K562 (cell line): ENCODE data around the gene FGR.
"Not testable (repeated sequence)": the region's sequence is repeated elsewhere in the genome, so short reads cannot be mapped to it uniquely, and the experiment has no call there.

Source experiments
- CBFB ChIP-seq: sonication (generic); formaldehyde crosslinking; IDR thresholded peaks from 2 replicates; pipeline ENCODE4 v1.4.0; 2020; ENCODE audit warnings: mild to moderate bottlenecking, missing genetic modification reagents
- CEBPB ChIP-seq: fragments of 450-650 bp; IDR thresholded peaks from 2 replicates; pipeline ENCODE4 v1.6.1; 2016; ENCODE audit warnings: missing genetic modification characterization, missing compliant biosample characterization
- CHD1 ChIP-seq: fragments of 200-600 bp; sonication (generic); IDR thresholded peaks from one replicate; pipeline ENCODE4 v1.6.1; 2012; ENCODE audit warnings: mild to moderate bottlenecking, moderate library complexity, low read length, inconsistent platforms
- EP300 ChIP-seq: IDR thresholded peaks from 2 replicates; pipeline ENCODE4 v1.6.1; 2012; ENCODE audit warnings: low read length, improper control_type of control experiment
- HDGF ChIP-seq: fragments of 450-650 bp; IDR thresholded peaks from 2 replicates; pipeline ENCODE4 v1.6.1; 2016
- HMG20B ChIP-seq: fragments of 250-450 bp; sonication (Bioruptor Pico); IDR thresholded peaks from 2 replicates; pipeline ENCODE4 v1.5.0; 2021; ENCODE audit warnings: mild to moderate bottlenecking
- LEF1 ChIP-seq: fragments of 450-650 bp; IDR thresholded peaks from 2 replicates; pipeline ENCODE4 v1.6.1; 2016; ENCODE audit warnings: mild to moderate bottlenecking
- TF ChIP-seq, protein P1 (sequence below): sonication (generic); formaldehyde crosslinking; IDR thresholded peaks from 2 replicates; pipeline ENCODE4 v1.8.1; 2023; ENCODE audit warnings: mild to moderate bottlenecking, missing genetic modification reagents
- TF ChIP-seq, protein P2 (sequence below): fragments of 150-350 bp; IDR thresholded peaks from 2 replicates; pipeline ENCODE4 v1.6.1; 2014; ENCODE audit warnings: low read depth, mild to moderate bottlenecking, low read length, borderline replicate concordance
- TF ChIP-seq, protein P3 (sequence below), 3 experiments: IDR thresholded peaks in 2 of 3; conservative IDR thresholded peaks in 1 of 3; 2 replicates each; pipeline ENCODE4 v1.5.1; 2011 to 2012; ENCODE audit warnings: low read length in 3 of 3, mild to moderate bottlenecking in 3 of 3, control low read depth in 2 of 3, improper control_type of control experiment in 1 of 3, inconsistent platforms in 1 of 3, low read depth in 1 of 3, mixed read lengths in 1 of 3, moderate library complexity in 1 of 3; ENCODE audit not compliant: insufficient read depth in 2 of 3

DNA sequence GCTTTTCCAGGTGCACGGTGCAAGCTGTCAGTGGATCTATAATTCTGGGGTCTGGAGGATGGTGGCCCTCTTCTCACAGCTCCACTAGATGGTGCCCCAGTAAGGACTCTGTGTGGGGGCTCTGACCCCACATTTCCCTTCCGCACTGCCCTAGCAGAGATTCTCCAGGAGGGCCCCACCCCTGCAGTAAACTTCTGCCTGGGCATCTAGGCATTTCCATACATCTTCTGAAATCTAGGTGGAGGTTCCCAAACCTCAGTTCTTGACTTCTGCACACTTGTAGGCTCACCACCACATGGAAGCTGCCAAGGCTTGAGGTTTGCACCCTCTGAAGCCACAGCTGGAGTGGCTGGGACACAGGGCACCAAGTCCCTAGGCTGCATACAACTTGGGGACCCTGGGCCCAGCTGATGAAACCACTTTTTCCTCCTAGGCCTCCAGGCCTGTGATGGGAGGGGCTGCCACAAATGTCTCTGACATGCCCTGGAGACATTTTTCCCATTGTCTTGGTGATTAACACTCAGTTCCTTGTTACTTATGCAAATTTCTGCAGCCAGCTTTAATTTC is 45.3 kb upstream of the FGR start:
- TF ChIP-seq, protein P1, sequence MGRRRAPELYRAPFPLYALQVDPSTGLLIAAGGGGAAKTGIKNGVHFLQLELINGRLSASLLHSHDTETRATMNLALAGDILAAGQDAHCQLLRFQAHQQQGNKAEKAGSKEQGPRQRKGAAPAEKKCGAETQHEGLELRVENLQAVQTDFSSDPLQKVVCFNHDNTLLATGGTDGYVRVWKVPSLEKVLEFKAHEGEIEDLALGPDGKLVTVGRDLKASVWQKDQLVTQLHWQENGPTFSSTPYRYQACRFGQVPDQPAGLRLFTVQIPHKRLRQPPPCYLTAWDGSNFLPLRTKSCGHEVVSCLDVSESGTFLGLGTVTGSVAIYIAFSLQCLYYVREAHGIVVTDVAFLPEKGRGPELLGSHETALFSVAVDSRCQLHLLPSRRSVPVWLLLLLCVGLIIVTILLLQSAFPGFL (CRISPR knock-in tag) = not testable (repeated sequence)
- not testable (repeated sequence) for TF ChIP-seq CHD1; EP300; CEBPB (tag); HMG20B; CBFB; LEF1; HDGF
- TF ChIP-seq, protein P2, sequence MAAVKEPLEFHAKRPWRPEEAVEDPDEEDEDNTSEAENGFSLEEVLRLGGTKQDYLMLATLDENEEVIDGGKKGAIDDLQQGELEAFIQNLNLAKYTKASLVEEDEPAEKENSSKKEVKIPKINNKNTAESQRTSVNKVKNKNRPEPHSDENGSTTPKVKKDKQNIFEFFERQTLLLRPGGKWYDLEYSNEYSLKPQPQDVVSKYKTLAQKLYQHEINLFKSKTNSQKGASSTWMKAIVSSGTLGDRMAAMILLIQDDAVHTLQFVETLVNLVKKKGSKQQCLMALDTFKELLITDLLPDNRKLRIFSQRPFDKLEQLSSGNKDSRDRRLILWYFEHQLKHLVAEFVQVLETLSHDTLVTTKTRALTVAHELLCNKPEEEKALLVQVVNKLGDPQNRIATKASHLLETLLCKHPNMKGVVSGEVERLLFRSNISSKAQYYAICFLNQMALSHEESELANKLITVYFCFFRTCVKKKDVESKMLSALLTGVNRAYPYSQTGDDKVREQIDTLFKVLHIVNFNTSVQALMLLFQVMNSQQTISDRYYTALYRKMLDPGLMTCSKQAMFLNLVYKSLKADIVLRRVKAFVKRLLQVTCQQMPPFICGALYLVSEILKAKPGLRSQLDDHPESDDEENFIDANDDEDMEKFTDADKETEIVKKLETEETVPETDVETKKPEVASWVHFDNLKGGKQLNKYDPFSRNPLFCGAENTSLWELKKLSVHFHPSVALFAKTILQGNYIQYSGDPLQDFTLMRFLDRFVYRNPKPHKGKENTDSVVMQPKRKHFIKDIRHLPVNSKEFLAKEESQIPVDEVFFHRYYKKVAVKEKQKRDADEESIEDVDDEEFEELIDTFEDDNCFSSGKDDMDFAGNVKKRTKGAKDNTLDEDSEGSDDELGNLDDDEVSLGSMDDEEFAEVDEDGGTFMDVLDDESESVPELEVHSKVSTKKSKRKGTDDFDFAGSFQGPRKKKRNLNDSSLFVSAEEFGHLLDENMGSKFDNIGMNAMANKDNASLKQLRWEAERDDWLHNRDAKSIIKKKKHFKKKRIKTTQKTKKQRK = peak; percentile 19; the same call in 1 of the 2 replicates
- TF ChIP-seq, protein P3, sequence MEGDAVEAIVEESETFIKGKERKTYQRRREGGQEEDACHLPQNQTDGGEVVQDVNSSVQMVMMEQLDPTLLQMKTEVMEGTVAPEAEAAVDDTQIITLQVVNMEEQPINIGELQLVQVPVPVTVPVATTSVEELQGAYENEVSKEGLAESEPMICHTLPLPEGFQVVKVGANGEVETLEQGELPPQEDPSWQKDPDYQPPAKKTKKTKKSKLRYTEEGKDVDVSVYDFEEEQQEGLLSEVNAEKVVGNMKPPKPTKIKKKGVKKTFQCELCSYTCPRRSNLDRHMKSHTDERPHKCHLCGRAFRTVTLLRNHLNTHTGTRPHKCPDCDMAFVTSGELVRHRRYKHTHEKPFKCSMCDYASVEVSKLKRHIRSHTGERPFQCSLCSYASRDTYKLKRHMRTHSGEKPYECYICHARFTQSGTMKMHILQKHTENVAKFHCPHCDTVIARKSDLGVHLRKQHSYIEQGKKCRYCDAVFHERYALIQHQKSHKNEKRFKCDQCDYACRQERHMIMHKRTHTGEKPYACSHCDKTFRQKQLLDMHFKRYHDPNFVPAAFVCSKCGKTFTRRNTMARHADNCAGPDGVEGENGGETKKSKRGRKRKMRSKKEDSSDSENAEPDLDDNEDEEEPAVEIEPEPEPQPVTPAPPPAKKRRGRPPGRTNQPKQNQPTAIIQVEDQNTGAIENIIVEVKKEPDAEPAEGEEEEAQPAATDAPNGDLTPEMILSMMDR (IDR thresholded peaks at IDR 0.05 in 2 of 3, conservative IDR thresholded peaks at IDR 0.05 in 1 of 3; ENCODE audit: insufficient read depth in 2 of 3, low read depth in 1 of 3, low read length in 3 of 3) = not testable (repeated sequence)
